ENCODE results near the gene BCL2A1. TPM values are rescaled to one million over a fixed set of nuclear protein-coding genes. Genes with fewer than 3 reads are reported as not detected.

The BCL2A1 gene
- total RNA-seq, 1 experiment from 2014 or later, result not detected

DNA sequence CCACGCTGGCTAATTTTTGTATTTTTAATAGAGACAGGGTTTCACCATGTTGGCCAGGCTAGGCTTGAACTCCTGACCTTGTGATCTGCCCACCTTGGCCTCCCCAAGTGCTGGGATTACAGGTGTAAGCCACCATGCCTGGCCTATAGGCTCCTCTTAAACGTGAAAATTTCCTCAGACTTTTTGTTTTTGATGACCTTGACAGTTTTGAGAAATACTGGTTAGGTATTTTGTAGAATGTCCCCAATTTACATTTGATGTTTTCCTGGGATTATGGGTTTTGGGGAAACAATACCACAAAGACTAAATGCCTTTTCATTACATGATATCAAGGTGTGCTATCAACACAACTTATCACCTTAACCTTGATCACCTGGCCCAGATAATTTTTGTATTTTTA, 20.7 kb downstream of the BCL2A1 start:
- Histone ChIP-seq H3K14ac (ENCODE audit: insufficient read depth, low read length) (no peak overlapping the region), H3K9me3 (ENCODE audit: control insufficient read depth, low read depth, low read length) (no peaks in the 10 kb centered on the region), H3K23me2 (ENCODE audit: insufficient read length, low read depth, low read length, poor library complexity, severe bottlenecking) (no peaks in the 10 kb centered on the region), H2AK5ac (ENCODE audit: insufficient read length, low read length) (no peak overlapping the region), H2AFZ (ENCODE audit: low read length) (no peak overlapping the region), H3K27me3 (ENCODE audit: insufficient read depth, low read length) (no peaks in the 10 kb centered on the region), H2BK15ac (ENCODE audit: low read depth, low read length) (no peak overlapping the region), H3T11ph (ENCODE audit: low read length) (no peak overlapping the region), H3K4me1 (ENCODE audit: insufficient read depth, low read length) (no peaks in the 10 kb centered on the region; the same call in 1 of the 2 replicates), H2BK12ac (ENCODE audit: insufficient read length, low read depth, low read length) (no peak overlapping the region), H2BK120ac (ENCODE audit: low read depth, low read length, poor library complexity, severe bottlenecking) (no peak overlapping the region), H3K23ac (ENCODE audit: insufficient read length, low read depth, low read length) (no peak overlapping the region), H3K79me2 (ENCODE audit: insufficient read depth, low read length) (no peaks in the 10 kb centered on the region), H3K56ac (ENCODE audit: insufficient read length, low read depth, low read length) (no peak overlapping the region), H3K18ac (ENCODE audit: insufficient read length, low read depth, low read length) (no peak overlapping the region), H4K5ac (ENCODE audit: insufficient read length, low read depth, low read length) (no peak overlapping the region), H4K91ac (ENCODE audit: insufficient read length, low read depth, low read length) (no peak overlapping the region), H4K20me1 (ENCODE audit: control insufficient read depth, insufficient read depth, insufficient read length) (no peaks in the 10 kb centered on the region), H3K27ac (ENCODE audit: insufficient read length, low read depth, low read length) (no peak overlapping the region), H3K9ac (ENCODE audit: extremely low read depth, insufficient read length, low read length) (no peak overlapping the region), H3K4me2 (ENCODE audit: insufficient read depth, insufficient read length, low read length) (no peak overlapping the region), H3K4ac (ENCODE audit: low read depth, low read length) (no peak overlapping the region), H3K79me1 (ENCODE audit: insufficient read depth, low read depth, low read length, poor library complexity, severe bottlenecking) (no peaks in the 10 kb centered on the region), H2BK20ac (ENCODE audit: low read depth, low read length, poor library complexity, severe bottlenecking) (no peak overlapping the region), H2BK5ac (ENCODE audit: insufficient read length, low read length) (no peak overlapping the region), H4K8ac (replicated peaks; ENCODE audit: insufficient read length, low read depth, low read length) (no peak overlapping the region)
- no peak for DNase-seq
- H3K4me3 Mint-ChIP-seq, result no peak overlapping the region
- no peak overlapping the region for H3K27ac Mint-ChIP-seq
- H3K9me3 Mint-ChIP-seq, result no peaks in the 10 kb centered on the region
- no CpG with 5 or more reads among the region's 2 CpGs for WGBS (ENCODE audit: extremely low coverage, insufficient read length, low lambda C conversion rate)
- no peaks in the 10 kb centered on the region for H3K36me3 Mint-ChIP-seq (ENCODE audit: insufficient read depth in 1 of 3, low read depth in 3 of 3)
- no peak for TF ChIP-seq CTCF (conservative IDR thresholded peaks at IDR 0.05)
- no peaks in the 10 kb centered on the region for H3K4me1 Mint-ChIP-seq
- H3K27me3 Mint-ChIP-seq (ENCODE audit: low read depth), result no peaks in the 10 kb centered on the region; the same call in 1 of the 2 replicates
